PC-9 (cell line): Measurements from ENCODE around the gene RGS19.

Source experiments
- EZH2 ChIP-seq: fragments of 200-600 bp; sonication (generic); IDR thresholded peaks from 2 replicates; pipeline ENCODE4 v1.8.0; 2017; ENCODE audit warnings: antibody characterized with exemption, low read depth
- TF ChIP-seq, protein P1 (sequence below): fragments of 200-600 bp; sonication (generic); conservative IDR thresholded peaks from 2 replicates; pipeline ENCODE4 v1.6.1; 2017; ENCODE audit warnings: mixed run types, antibody characterized with exemption, mild to moderate bottlenecking, moderate library complexity

DNA sequence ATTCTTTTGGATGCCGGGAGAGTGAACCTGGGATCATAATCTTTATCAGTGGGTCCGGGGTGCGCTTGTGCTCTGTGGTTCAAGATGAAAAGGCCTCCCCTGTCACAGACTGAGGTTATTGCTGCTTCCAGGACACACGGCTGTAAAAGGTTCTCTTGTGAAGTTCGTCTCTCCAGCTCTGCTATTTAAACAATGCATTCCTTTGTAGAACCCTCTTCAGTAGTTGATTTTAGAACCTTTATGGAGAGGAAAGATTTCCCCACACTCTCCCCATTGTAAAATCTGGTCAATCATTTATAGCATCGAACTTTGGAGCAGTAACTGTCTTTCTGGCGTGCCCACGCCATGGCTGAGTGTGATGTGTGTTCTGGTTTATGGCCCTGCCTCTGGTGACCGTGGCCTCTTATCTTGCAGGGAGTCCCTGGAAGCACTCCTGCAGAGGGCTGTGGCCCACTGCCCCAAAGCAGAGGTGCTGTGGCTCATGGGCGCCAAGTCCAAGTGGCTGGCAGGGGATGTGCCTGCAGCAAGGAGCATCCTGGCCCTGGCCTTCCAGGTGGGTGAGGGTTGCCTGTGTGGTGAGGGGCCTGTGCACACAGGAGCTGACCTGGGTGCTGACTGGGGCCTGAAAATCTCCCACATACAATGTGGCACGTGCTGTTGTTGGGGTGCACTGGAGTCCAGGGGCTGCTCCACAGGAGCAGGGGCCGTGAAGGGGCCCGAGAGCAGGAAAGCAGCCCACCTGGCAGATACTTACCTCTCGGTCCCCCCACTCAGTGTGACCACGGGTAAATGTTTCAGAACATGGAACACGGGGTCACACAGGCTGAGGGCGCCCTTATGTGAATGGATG is 55.0 kb downstream of the RGS19 start:
- TF ChIP-seq, protein P1, sequence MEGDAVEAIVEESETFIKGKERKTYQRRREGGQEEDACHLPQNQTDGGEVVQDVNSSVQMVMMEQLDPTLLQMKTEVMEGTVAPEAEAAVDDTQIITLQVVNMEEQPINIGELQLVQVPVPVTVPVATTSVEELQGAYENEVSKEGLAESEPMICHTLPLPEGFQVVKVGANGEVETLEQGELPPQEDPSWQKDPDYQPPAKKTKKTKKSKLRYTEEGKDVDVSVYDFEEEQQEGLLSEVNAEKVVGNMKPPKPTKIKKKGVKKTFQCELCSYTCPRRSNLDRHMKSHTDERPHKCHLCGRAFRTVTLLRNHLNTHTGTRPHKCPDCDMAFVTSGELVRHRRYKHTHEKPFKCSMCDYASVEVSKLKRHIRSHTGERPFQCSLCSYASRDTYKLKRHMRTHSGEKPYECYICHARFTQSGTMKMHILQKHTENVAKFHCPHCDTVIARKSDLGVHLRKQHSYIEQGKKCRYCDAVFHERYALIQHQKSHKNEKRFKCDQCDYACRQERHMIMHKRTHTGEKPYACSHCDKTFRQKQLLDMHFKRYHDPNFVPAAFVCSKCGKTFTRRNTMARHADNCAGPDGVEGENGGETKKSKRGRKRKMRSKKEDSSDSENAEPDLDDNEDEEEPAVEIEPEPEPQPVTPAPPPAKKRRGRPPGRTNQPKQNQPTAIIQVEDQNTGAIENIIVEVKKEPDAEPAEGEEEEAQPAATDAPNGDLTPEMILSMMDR, result no peak
- no peak for TF ChIP-seq EZH2
